A673 (cell line): ENCODE data around the gene TTC22.

ENCODE experiments used
- CTCF ChIP-seq: fragments of 300-800, 200-600 bp; sonication (generic); conservative IDR thresholded peaks from 2 replicates; pipeline ENCODE4 v1.5.1; 2017; ENCODE audit warnings: low read depth, mild to moderate bottlenecking, antibody characterized with exemption, low read length, moderate library complexity, mixed read lengths
- EZH2 ChIP-seq: fragments of 200-600 bp; sonication (generic); IDR thresholded peaks from 2 replicates; pipeline ENCODE4 v1.6.1; 2017; ENCODE audit warnings: borderline replicate concordance, low read depth, mild to moderate bottlenecking, mixed read lengths, antibody characterized with exemption, low read length; ENCODE audit not compliant: poor library complexity, severe bottlenecking

- TF ChIP-seq CTCF = no peak
- TF ChIP-seq EZH2 = no peak
Measured at GRCh38 chr1:54811066-54811465, 9.9 kb upstream of the TTC22 start.
